H1 (cell line): ENCODE measurements around the gene MRPL34. TPM values are rescaled to one million over a fixed set of nuclear protein-coding genes. Genes with fewer than 3 reads are reported as not detected.

Experiments used
- CTCF ChIA-PET: fragments of 300-600 bp; sonication (Branson Sonifier 250); formaldehyde crosslinking; loops from one replicate; lab custom pipeline; 2021; ENCODE audit not compliant: partially characterized antibody; lab: Charles Lee
- POLR2A ChIA-PET: fragments of 300-600 bp; sonication (Branson Sonifier 250); formaldehyde crosslinking; loops from one replicate; lab custom pipeline; 2021; ENCODE audit warnings: inconsistent platforms; ENCODE audit not compliant: partially characterized antibody; lab: Charles Lee
- DNase-seq, 2 experiments: peaks; one replicate each; pipeline versions ENCODE4 v3.0.0 to v3.0.0-alpha.2; 2010 to 2022; ENCODE audit warnings: low spot score in 2 of 2, low read depth in 1 of 2, mixed read lengths in 1 of 2
- FAIRE-seq: peaks from 2 replicates; lab custom pipeline; 2011; peaks lifted over from hg19 to GRCh38; lab: Jason Lieb, UNC
- H2AFZ ChIP-seq: 2 replicates; pipeline ENCODE4 v1.8.1; 2012; ENCODE audit warnings: low read length, inconsistent platforms
- H2AK5ac ChIP-seq: 2 replicates; pipeline ENCODE4 v1.6.1; 2013; ENCODE audit warnings: low read depth, low read length
- H2BK120ac ChIP-seq: replicated peaks from 2 replicates; pipeline ENCODE3; 2013; ENCODE audit warnings: low read depth, low read length, inconsistent platforms
- H2BK12ac ChIP-seq: 2 replicates; pipeline ENCODE4 v1.6.1; 2013; ENCODE audit warnings: low read depth, low read length
- H2BK15ac ChIP-seq: 2 replicates; pipeline ENCODE4 v1.6.1; 2013; ENCODE audit warnings: low read length
- H2BK20ac ChIP-seq: 2 replicates; pipeline ENCODE4 v1.6.1; 2013; ENCODE audit warnings: low read length
- H2BK5ac ChIP-seq: 2 replicates; pipeline ENCODE4 v1.6.1; 2013; ENCODE audit warnings: low read depth, low read length
- H3K14ac ChIP-seq: 2 replicates; pipeline ENCODE4 v1.6.1; 2013; ENCODE audit warnings: inconsistent platforms; ENCODE audit not compliant: insufficient read length
- H3K18ac ChIP-seq: 2 replicates; pipeline ENCODE4 v1.6.1; 2013; ENCODE audit warnings: low read length; ENCODE audit errors: extremely low read depth
- H3K23ac ChIP-seq: 2 replicates; pipeline ENCODE4 v1.6.1; 2013; ENCODE audit warnings: inconsistent platforms; ENCODE audit not compliant: insufficient read length
- H3K23me2 ChIP-seq: 2 replicates; pipeline ENCODE4 v1.6.1; 2013; ENCODE audit warnings: low read depth, low read length
- H3K27ac ChIP-seq: 2 replicates; pipeline ENCODE4 v1.6.1; 2011; ENCODE audit warnings: low read depth, low read length, inconsistent platforms
- H3K27me3 ChIP-seq, 4 experiments: replicated peaks in 1 of 4; 1 replicate in 1 of 4; 2 replicates in 3 of 4; pipeline versions ENCODE4 v1.6.1 to v1.8.1; 2011 to 2013; ENCODE audit warnings: low read length in 3 of 4, mild to moderate bottlenecking in 3 of 4, inconsistent platforms in 2 of 4, mixed read lengths in 2 of 4, moderate library complexity in 1 of 4; ENCODE audit not compliant: control insufficient read depth in 3 of 4, insufficient read depth in 3 of 4; ENCODE audit errors: extremely low read depth in 1 of 4
- H3K36me3 ChIP-seq, 4 experiments: 2 replicates each; pipeline versions ENCODE4 v1.6.1 to v1.8.1; 2011 to 2013; ENCODE audit warnings: mild to moderate bottlenecking in 4 of 4, low read length in 3 of 4, moderate library complexity in 2 of 4, control low read depth in 1 of 4, inconsistent platforms in 1 of 4; ENCODE audit not compliant: insufficient read depth in 4 of 4, control insufficient read depth in 2 of 4
- H3K4ac ChIP-seq: replicated peaks from 2 replicates; pipeline ENCODE3; 2013; ENCODE audit warnings: low read length, low read depth, mixed read lengths, inconsistent platforms; ENCODE audit not compliant: insufficient read length
- H3K4me1 ChIP-seq, 4 experiments: replicated peaks in 1 of 4; 1 replicate in 1 of 4; 2 replicates in 3 of 4; pipeline versions ENCODE4 v1.6.1 to v1.8.1; 2011 to 2013; ENCODE audit warnings: low read length in 3 of 4, inconsistent platforms in 2 of 4, mixed read lengths in 1 of 4; ENCODE audit not compliant: insufficient read depth in 4 of 4, control insufficient read depth in 3 of 4
- H3K4me2 ChIP-seq, 2 experiments: 2 replicates each; pipeline versions ENCODE4 v1.6.1 to v1.8.1; 2011 to 2013; ENCODE audit warnings: low read depth in 2 of 2, low read length in 2 of 2, control low read depth in 1 of 2, inconsistent platforms in 1 of 2, mild to moderate bottlenecking in 1 of 2; ENCODE audit not compliant: insufficient read depth in 1 of 2
- H3K4me3 ChIP-seq, 4 experiments: fragments of 200-600, 300-600 bp in 1 of 4; sonication (generic), shearing (Covaris generic), sonication (Bioruptor Twin) in 1 of 4; 2 replicates each; pipeline versions ENCODE4 v1.5.1 to v1.8.1; 2011 to 2016; ENCODE audit warnings: low read length in 4 of 4, low read depth in 3 of 4, control low read depth in 2 of 4, inconsistent platforms in 2 of 4, mild to moderate bottlenecking in 2 of 4, mixed read lengths in 1 of 4, moderate library complexity in 1 of 4; ENCODE audit not compliant: insufficient read depth in 2 of 4; ENCODE audit errors: extremely low read depth in 1 of 4
- H3K56ac ChIP-seq: replicated peaks from 2 replicates; pipeline ENCODE3; 2013; ENCODE audit warnings: low read depth, mild to moderate bottlenecking, mixed read lengths, low read length, inconsistent platforms; ENCODE audit not compliant: insufficient read length
- H3K79me1 ChIP-seq: 2 replicates; pipeline ENCODE4 v1.6.1; 2013; ENCODE audit warnings: low read depth, low read length, control low read depth
- H3K79me2 ChIP-seq, 2 experiments: 2 replicates each; pipeline versions ENCODE4 v1.6.1 to v1.8.1; 2012 to 2013; ENCODE audit warnings: low read length in 2 of 2, mild to moderate bottlenecking in 2 of 2, inconsistent platforms in 1 of 2; ENCODE audit not compliant: insufficient read depth in 2 of 2, control insufficient read depth in 1 of 2
- H3K9ac ChIP-seq, 4 experiments: replicated peaks in 1 of 4; 1 replicate in 1 of 4; 2 replicates in 3 of 4; pipeline versions ENCODE4 v1.6.1 to v1.8.1; 2011 to 2013; ENCODE audit warnings: low read depth in 3 of 4, low read length in 3 of 4, control low read depth in 2 of 4, mild to moderate bottlenecking in 2 of 4, moderate library complexity in 2 of 4, inconsistent platforms in 1 of 4; ENCODE audit errors: extremely low read depth in 1 of 4
- H3K9me3 ChIP-seq, 2 experiments: 2 replicates each; pipeline versions ENCODE4 v1.6.1 to v1.8.1; 2012 to 2013; ENCODE audit warnings: mild to moderate bottlenecking in 2 of 2, moderate library complexity in 2 of 2, control low read depth in 1 of 2, inconsistent platforms in 1 of 2, low read depth in 1 of 2, low read length in 1 of 2, mixed read lengths in 1 of 2; ENCODE audit not compliant: insufficient read depth in 2 of 2
- H4K20me1 ChIP-seq, 2 experiments: replicated peaks in 1 of 2; 2 replicates each; pipeline versions ENCODE3 to v1.8.1; 2011 to 2013; ENCODE audit warnings: inconsistent platforms in 2 of 2, low read length in 2 of 2, mild to moderate bottlenecking in 1 of 2; ENCODE audit not compliant: insufficient read depth in 2 of 2, control insufficient read depth in 1 of 2
- H4K5ac ChIP-seq: 2 replicates; pipeline ENCODE4 v1.6.1; 2013; ENCODE audit warnings: low read length, low read depth, mixed read lengths, inconsistent platforms; ENCODE audit not compliant: insufficient read length
- H4K8ac ChIP-seq: 2 replicates; pipeline ENCODE4 v1.8.0; 2013; ENCODE audit warnings: mild to moderate bottlenecking, moderate library complexity, low read length, inconsistent platforms; ENCODE audit not compliant: insufficient read depth; ENCODE audit errors: extremely low read depth
- H4K91ac ChIP-seq: replicated peaks from 2 replicates; pipeline ENCODE3; 2013; ENCODE audit warnings: low read length, mixed read lengths, inconsistent platforms; ENCODE audit not compliant: insufficient read length
- ASH2L ChIP-seq: fragments of 200-600, 300-600 bp; sonication (generic); IDR thresholded peaks from one replicate; pipeline ENCODE4 v1.7.1; 2017; ENCODE audit warnings: low read length
- ATF2 ChIP-seq: IDR thresholded peaks from 2 replicates; pipeline ENCODE4 v1.6.1; 2012; ENCODE audit warnings: low read length, inconsistent platforms
- CBX8 ChIP-seq: fragments of 300-800, 300-1000 bp; sonication (generic); IDR thresholded peaks from 2 replicates; pipeline ENCODE4 v1.7.1; 2016; ENCODE audit warnings: low read depth, low read length, borderline replicate concordance
- CHD1 ChIP-seq: IDR thresholded peaks from 2 replicates; pipeline ENCODE4 v1.6.1; 2012; ENCODE audit warnings: low read depth, low read length, improper control_type of control experiment
- KDM5A ChIP-seq: fragments of 200-600 bp; IDR thresholded peaks from 2 replicates; pipeline ENCODE4 v1.7.1; 2012; ENCODE audit warnings: mild to moderate bottlenecking, low read length, inconsistent platforms, mixed read lengths
- NANOG ChIP-seq: IDR thresholded peaks from 2 replicates; pipeline ENCODE4 v1.6.1; 2011; ENCODE audit warnings: low read length, low read depth, mild to moderate bottlenecking, inconsistent platforms; ENCODE audit not compliant: insufficient read depth, poor library complexity, severe bottlenecking
- RFX5 ChIP-seq: IDR thresholded peaks from 2 replicates; pipeline ENCODE4 v1.6.1; 2011; ENCODE audit warnings: low read depth, low read length, improper control_type of control experiment, borderline replicate concordance
- SP1 ChIP-seq: IDR thresholded peaks from 2 replicates; pipeline ENCODE4 v1.6.1; 2011; ENCODE audit warnings: low read depth, low read length
- SP4 ChIP-seq: IDR thresholded peaks from 2 replicates; pipeline ENCODE4 v1.6.1; 2012; ENCODE audit warnings: low read length, inconsistent platforms
- SRF ChIP-seq: IDR thresholded peaks from 2 replicates; pipeline ENCODE4 v1.6.1; 2011; ENCODE audit warnings: mild to moderate bottlenecking, low read depth, low read length, moderate library complexity
- TAF7 ChIP-seq: optimal IDR thresholded peaks from 2 replicates; pipeline ENCODE3; 2011; ENCODE audit warnings: low read depth, mild to moderate bottlenecking, inconsistent platforms, low read length, moderate library complexity, borderline replicate concordance
- YY1 ChIP-seq: IDR thresholded peaks from 2 replicates; pipeline ENCODE4 v1.6.1; 2011; ENCODE audit warnings: low read depth, mild to moderate bottlenecking, low read length
- WGBS, 2 experiments: shearing (Covaris generic) in 1 of 2; methylation state at CpG; one replicate each; pipeline versions ENCODE4 v1.1.6 to v1.1.7; 2013 to 2015; ENCODE audit warnings: low lambda C conversion rate in 2 of 2, mixed read lengths in 2 of 2, inconsistent platforms in 1 of 2, low coverage in 1 of 2, missing lambda C conversion rate in 1 of 2; ENCODE audit not compliant: insufficient replicate concordance in 2 of 2, insufficient coverage in 1 of 2, insufficient read length in 1 of 2; ENCODE audit errors: extremely low coverage in 1 of 2, missing lambda C conversion rate in 1 of 2; 5-methylcytosine and 5-hydroxymethylcytosine counted together
- polyA plus RNA-seq, 7 experiments: library from polyadenylated mRNA; depleted of rRNA in 3 of 7; stranded (reverse) in 5 of 7; unstranded in 2 of 7; fragments of >200 nt in 5 of 7; fragments of 200-250 nt in 2 of 7; gene quantifications; 1 replicate in 5 of 7; 2 replicates in 1 of 7; 4 replicates in 1 of 7; pipeline versions ENCODE4 v1.2.1 to v1.2.3, GENCODE V29; 2011 to 2013; ENCODE audit warnings: missing spikeins in 2 of 7, mixed read lengths in 2 of 7
- total RNA-seq: library from RNA; stranded (reverse); fragmentation: NEBNext Ultra II Directional; extraction: Animal tissue kit (Norgen Biotek cat#: 25700); gene quantifications from 2 replicates; pipeline ENCODE4 v1.2.1, GENCODE V29; 2021

Gene MRPL34
- total and polyA plus RNA-seq, 2 of the 8 experiments (the other 6 are each of a cell fraction or from before 2014, with no cell fraction given) = 91.9 to 99.6 TPM

GRCh38 chr19:17283504-17283996, 22.1 kb upstream of the MRPL34 start:
- Histone ChIP-seq H3K14ac (no peak overlapping the region), H4K5ac (no peak overlapping the region), H3K4ac (no peak overlapping the region), H2BK15ac (no peak overlapping the region), H3K27ac (no peak overlapping the region), H3K23ac (no peak overlapping the region), H3K79me2 (no peaks in the 10 kb centered on the region), H3K36me3 (peaks cover 0 to 3% (median 0%) of the 10 kb centered on the region in 4 experiments; a peak in 1 of 8 replicates), H4K20me1 (peaks cover 0 to 3% of the 10 kb centered on the region in 2 experiments), H4K8ac (no peak overlapping the region), H2AK5ac (no peak overlapping the region), H3K18ac (no peak overlapping the region), H3K79me1 (no peaks in the 10 kb centered on the region; the same call in 1 of the 2 replicates), H3K27me3 (peaks cover 0 to 3% (median 0%) of the 10 kb centered on the region in 4 experiments; a peak in 3 of 7 replicates), H4K91ac (no peak overlapping the region), H3K4me1 (peaks cover 0 to 3% (median under 1%) of the 10 kb centered on the region in 4 experiments; a peak in 3 of 7 replicates), H2BK12ac (no peak overlapping the region), H3K4me3 (no peak overlapping the region), H3K9me3 (peaks cover 0 to 6% of the 10 kb centered on the region in 2 experiments; a peak in 1 of 4 replicates), H3K23me2 (no peaks in the 10 kb centered on the region; the same call in 1 of the 2 replicates), H2BK5ac (no peak overlapping the region), H3K56ac (no peak overlapping the region), H2AFZ (no peak overlapping the region), H2BK120ac (no peak overlapping the region), H3K9ac (no peak overlapping the region), H2BK20ac (no peak overlapping the region), H3K4me2 (no peak overlapping the region)
- FAIRE-seq (no peak), DNase-seq (no peak)
- WGBS, 2 experiments = 93% methylated on average over 7 of the region's 7 CpGs; no CpG with 5 or more reads in 1 of the 2 experiments
- ChIA-PET POLR2A (interaction anchor here (0.7 to 9.0 kb wide), 14 partner anchors 8 to 214 kb away, joined by 3 to 113 read pairs (median 4); partner anchors contain the start of genes BABAM1, MRPL34, OCEL1 and USE1), CTCF (interaction anchor here (0.7 to 5.7 kb wide), 32 partner anchors 7 to 215 kb away, joined by 3 to 56 read pairs (median 4); partner anchors contain the start of genes BABAM1, OCEL1 and USHBP1)
- TF ChIP-seq RFX5 = no peak
- no peak for TF ChIP-seq CBX8
- TF ChIP-seq ASH2L = no peak
- no peak for TF ChIP-seq YY1
- TF ChIP-seq SP4 = no peak
- TF ChIP-seq NANOG = no peak
- TF ChIP-seq SP1 = no peak
- TF ChIP-seq SRF = no peak
- TF ChIP-seq ATF2 = no peak
- no peak for TF ChIP-seq TAF7
- TF ChIP-seq KDM5A = no peak
- TF ChIP-seq CHD1 = no peak
